NB4 (cell line): ENCODE results near the gene METAP2.

Experiments used
- CTCF ChIP-seq: IDR thresholded peaks from one replicate; pipeline ENCODE4 v1.5.1; 2012; ENCODE audit warnings: low read depth, low read length
- MAX ChIP-seq: IDR thresholded peaks from 2 replicates; pipeline ENCODE4 v1.6.1; 2011; ENCODE audit warnings: low read depth, low read length
- MYC ChIP-seq: IDR thresholded peaks from 2 replicates; pipeline ENCODE4 v1.6.1; 2011; ENCODE audit warnings: low read depth, low read length
- POLR2A ChIP-seq: IDR thresholded peaks from 2 replicates; pipeline ENCODE4 v1.6.1; 2011; ENCODE audit warnings: mild to moderate bottlenecking; ENCODE audit not compliant: insufficient read length; ENCODE audit errors: extremely low read depth

GRCh38 chr12:95548539-95549391 is 74.8 kb downstream of the METAP2 start:
- TF ChIP-seq CTCF (no peak), POLR2A (no peak), MAX (no peak), MYC (no peak)
